Measurements from ENCODE around the gene MAGI3.

GRCh38 chr1:113533061-113533460, 142.7 kb downstream of the MAGI3 start:
- TF ChIP-seq, protein P1, sequence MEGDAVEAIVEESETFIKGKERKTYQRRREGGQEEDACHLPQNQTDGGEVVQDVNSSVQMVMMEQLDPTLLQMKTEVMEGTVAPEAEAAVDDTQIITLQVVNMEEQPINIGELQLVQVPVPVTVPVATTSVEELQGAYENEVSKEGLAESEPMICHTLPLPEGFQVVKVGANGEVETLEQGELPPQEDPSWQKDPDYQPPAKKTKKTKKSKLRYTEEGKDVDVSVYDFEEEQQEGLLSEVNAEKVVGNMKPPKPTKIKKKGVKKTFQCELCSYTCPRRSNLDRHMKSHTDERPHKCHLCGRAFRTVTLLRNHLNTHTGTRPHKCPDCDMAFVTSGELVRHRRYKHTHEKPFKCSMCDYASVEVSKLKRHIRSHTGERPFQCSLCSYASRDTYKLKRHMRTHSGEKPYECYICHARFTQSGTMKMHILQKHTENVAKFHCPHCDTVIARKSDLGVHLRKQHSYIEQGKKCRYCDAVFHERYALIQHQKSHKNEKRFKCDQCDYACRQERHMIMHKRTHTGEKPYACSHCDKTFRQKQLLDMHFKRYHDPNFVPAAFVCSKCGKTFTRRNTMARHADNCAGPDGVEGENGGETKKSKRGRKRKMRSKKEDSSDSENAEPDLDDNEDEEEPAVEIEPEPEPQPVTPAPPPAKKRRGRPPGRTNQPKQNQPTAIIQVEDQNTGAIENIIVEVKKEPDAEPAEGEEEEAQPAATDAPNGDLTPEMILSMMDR (IDR thresholded peaks at IDR 0.05): no peak
- no peak for TF ChIP-seq POLR2A (IDR thresholded peaks at IDR 0.05)

Data from stomach (tissue), 4 donors.